Endometrium (tissue), 2 donors: ENCODE results near the gene KLHDC8A.
"Not testable (repeated sequence)": the region's sequence is repeated elsewhere in the genome, so short reads cannot be mapped to it uniquely, and the experiment has no call there.

ENCODE experiments used
- FAIRE-seq: peaks from 2 replicates; lab custom pipeline; 2012; peaks lifted over from hg19 to GRCh38; lab: Jason Lieb, UNC
- donor health status: control.
- donor health status: control.

The KLHDC8A gene, protein sequence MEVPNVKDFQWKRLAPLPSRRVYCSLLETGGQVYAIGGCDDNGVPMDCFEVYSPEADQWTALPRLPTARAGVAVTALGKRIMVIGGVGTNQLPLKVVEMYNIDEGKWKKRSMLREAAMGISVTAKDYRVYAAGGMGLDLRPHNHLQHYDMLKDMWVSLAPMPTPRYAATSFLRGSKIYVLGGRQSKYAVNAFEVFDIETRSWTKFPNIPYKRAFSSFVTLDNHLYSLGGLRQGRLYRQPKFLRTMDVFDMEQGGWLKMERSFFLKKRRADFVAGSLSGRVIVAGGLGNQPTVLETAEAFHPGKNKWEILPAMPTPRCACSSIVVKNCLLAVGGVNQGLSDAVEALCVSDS

DNA sequence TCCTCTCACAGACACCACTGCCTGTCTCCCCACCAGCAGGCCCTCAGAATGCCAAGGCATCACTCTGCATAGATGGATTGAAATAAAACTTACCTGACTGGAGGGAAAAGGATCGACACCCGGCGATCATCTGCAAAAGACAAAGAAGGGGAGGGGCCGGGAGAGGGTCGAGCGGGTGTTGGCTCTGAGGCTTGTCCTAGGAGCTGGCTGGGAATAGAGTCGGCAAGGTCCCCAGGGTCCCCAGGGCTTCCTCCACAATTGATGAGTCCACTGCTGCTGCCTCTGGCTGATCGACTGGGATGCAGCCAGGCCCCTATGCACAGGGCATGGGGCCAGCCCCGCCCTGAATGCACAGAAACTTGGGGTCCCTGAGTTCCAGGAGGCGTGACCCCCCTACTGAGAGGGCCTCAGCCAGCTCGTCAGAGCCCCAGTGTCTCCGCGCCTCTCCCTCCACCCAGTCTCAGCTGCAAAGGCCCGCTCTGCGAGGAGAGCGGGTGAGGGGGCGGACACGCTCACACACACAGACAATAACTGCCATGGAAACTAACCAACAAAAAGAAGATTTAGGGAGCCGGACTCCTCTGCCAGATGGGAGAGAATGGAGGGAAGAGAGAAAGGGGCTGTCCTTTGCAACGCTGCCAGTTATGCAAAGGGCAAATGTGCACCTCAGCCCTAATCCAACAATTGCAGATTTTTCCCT, at the start of gene KLHDC8A:
Gene KLHDC8A, minus strand, starts transcription at position 483 of the 700 bp plus-strand sequence. CDS start 13,318 bp downstream, outside the sequence.
- peak; percentile 12 for FAIRE-seq

DNA sequence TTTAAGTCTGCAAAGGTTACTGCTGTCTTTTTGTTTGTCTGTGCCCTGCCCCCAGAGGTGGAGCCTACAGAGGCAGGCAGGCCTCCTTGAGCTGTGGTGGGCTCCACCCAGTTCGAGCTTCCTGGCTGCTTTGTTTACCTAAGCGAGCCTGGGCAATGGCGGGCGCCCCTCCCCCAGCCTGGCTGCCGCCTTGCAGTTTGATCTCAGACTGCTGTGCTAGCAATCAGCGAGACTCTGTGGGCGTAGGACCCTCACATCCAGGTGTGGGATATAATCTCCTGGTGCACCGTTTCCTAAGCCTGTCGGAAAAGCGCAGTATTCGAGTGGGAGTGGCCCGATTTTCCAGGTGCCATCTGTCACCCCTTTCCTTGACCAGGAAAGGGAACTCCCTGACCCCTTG, 49.5 kb upstream of the KLHDC8A start:
- FAIRE-seq: not testable (repeated sequence)

- not testable (repeated sequence) for FAIRE-seq
Observed at GRCh38 chr1:205404484-205404883, 47.8 kb upstream of the KLHDC8A start.

GRCh38 chr1:205398586-205398985, 41.9 kb upstream of the KLHDC8A start:
- no peak for FAIRE-seq

DNA sequence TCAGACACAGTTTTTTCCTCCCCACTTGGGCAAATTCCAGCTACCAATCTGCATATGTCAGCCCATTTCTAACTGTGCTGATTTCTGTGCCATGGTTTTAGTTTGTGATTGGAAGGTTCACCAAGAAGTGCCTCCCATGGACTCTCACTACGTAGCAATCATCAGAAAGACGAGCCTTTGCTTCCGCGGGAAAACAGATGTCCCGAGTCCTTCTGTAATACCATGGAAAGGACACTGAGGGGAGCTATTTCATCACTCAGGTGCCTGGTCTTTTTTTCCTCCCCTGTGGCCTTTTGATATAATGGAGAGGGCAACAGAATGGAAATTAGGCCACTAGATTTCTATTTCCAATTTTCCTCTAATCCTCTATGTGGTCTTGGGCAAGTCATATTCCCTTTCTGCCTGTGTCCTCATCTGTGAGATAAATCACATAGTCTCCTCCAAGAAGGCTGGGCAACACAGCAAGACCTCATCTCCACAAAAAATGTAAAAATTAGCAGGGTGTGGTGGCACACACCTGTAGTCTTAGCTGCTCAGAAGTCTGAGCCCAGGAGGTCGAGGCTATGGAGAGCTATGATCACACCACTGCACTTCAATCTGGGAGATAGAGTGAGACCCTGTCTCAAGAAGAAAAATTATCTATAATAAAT, 40.4 kb upstream of the KLHDC8A start:
- FAIRE-seq: no peak

- FAIRE-seq: no peak
Observed at GRCh38 chr1:205395616-205396015, 38.9 kb upstream of the KLHDC8A start.

DNA sequence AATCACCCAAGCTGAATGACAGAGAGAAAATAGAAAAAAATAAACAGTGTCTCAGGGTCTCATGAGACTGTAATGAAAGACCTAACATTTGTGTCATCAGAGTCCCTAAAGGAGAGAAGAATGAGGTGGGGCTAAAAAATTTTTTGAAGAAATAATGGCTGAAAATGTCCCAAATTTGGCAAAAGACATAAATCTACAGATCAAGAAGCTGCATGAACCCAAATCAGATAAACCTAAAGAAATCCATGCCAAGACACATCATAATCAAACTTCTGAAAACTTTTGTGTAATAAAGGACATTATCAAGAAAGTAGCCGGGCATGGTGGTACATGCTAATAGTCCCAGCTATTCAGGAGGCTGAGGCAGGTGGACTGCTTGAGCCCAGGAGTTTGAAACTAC, 35.9 kb upstream of the KLHDC8A start:
- FAIRE-seq: no peak

DNA sequence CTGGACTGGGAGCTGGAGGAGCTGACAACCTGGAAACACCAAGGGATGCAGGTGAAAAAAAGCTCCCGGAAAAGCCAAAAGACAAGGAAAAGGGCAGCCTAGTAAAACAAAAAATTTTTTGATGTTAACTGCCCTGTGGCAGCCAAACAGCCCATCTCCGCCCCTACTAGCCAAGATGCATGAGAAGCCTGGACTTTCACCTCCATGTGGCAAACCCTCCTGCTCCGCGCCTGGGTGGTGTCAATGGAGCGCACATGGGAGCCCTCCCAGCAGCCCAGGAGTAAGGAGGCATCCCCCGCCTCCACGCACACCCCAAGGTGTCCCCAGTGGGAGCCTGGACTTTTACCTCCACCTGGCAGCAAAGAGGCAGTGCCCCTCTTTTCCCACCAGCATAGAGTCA, 34.7 kb upstream of the KLHDC8A start:
- no peak for FAIRE-seq

DNA sequence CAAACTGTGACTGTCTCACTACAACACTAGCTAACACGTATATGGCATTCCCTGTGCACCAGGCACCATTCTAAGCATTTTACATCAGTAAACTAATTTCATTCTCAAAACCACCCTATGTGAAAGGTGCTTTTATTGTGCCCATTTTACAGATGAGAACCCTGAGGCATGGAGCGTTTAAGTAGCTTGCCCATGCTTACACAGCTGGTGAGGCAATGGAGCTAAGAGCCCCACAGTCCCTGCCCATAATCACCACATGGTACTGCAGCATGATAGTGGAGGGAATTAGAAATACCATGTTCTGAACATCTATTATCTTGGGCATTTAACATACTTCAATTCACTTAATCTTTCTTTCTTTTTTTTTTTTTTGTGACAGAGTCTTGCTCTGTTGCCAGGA, 31.1 kb upstream of the KLHDC8A start:
- FAIRE-seq: no peak

DNA sequence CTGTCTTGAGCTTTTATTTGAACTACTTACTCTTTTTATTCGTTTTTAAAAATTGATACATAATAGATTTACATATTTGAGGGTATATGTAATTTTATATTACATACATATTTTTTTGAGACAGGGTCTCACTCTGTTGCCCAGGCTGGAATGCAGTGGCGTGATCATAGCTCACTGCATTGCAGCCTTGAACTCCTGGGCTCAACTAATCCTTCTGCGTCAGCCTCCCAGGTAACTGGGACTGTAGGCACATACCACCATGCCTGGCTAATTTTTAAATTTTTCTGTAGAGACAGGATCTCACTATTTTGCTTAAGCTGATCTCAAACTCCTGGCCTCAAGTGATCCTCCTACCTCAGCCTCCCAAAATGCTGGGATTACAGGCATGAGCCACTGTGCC, 26.3 kb upstream of the KLHDC8A start:
- FAIRE-seq: not testable (repeated sequence)

DNA sequence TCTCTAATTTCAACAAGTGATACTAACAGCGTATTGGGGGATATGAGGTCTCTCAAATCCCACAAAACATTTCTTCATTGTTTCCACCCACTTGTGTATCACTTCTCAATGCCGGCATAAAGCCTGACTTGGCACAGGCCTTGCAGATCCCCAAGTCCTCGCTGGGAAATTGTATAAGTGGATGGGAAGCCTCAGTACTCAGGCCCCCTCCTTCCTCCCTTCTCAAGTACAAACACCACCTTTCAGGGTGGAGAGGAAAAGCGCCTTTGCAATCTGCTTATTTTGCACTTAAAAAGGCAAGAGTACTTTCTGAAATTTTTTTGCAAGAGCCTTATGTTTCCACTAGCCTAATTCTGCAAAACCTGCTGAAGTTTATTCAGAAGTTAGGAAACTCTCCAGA, 25.8 kb upstream of the KLHDC8A start:
- FAIRE-seq: no peak

- no peak for FAIRE-seq
Observed at GRCh38 chr1:205381305-205381704, 24.6 kb upstream of the KLHDC8A start.

DNA sequence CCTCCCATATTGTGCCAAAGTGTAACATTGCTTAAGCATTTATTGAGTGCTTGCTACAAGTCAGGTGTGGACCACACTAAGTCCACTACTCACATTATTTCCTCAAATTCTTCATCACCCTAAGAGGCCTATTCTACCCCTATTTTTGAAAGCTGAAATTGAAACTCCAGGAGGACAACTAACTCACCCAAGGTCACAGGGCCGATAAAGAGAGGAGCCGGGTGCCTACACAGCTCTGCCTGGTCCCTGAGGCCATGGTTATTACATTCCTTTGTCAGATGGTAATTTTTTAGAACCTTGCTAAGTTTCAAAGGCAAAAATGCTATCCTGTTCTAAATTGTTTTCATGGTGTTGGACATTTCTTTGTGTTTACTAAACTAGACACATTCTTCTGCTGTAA, 24.2 kb upstream of the KLHDC8A start:
- no peak for FAIRE-seq

- no peak for FAIRE-seq
Observed at GRCh38 chr1:205379056-205379455, 22.3 kb upstream of the KLHDC8A start.

DNA sequence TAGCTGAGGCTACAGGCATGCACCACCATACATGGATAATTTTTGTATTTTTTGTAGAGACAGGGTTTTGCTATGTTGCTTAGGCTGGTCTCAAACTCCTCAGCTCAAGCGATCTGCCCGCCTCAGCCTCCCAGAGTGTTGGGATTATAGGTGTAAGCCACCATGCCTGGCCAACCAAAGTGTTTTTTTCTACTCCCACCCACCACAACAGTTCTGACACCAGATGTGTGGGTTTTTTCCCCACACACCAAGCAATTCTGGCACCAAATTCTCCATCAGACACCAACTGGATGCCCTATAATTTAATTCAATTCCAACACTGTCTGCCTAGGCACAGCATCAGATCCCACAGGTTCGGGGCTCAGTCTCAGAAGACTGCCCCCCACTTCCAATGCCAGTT, 20.6 kb upstream of the KLHDC8A start:
- no peak for FAIRE-seq

GRCh38 chr1:205376739-205377138, 20.0 kb upstream of the KLHDC8A start:
- no peak for FAIRE-seq

DNA sequence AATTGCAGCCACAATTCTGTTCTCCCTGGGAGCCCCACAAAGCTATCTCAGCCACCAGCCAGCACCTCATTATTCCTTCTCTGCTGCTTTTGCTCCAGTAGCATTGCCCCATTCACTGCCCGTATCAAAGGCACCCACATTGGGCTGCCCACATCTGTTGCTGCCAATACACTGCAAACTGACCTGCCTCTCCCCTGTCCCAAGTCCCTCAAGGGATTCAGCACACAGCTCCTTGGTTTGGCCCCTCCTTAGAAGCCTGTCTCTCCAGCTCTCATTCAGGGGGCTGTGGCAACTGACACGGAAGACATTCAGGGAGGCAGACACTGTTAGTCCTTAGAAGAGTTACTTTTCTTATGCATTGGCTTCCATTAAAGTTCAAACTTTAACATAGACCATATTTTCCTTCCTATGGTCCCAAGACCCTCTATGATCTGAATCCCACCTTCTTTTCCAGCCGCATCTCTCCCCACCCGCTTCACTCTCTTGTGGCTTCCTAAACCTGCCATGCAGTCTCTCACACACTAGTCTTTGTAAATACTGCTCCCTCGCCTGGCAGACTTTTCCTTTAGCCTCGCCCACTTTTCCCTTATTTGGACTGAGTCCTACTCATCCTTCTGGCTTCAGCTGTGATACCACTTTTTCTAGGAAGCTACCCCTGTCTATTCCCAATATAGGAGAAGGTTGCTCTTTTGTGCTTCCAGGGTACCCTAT, 19.3 kb upstream of the KLHDC8A start:
- FAIRE-seq: no peak

- FAIRE-seq: no peak
Observed at GRCh38 chr1:205374210-205375078, 17.7 kb upstream of the KLHDC8A start.

DNA sequence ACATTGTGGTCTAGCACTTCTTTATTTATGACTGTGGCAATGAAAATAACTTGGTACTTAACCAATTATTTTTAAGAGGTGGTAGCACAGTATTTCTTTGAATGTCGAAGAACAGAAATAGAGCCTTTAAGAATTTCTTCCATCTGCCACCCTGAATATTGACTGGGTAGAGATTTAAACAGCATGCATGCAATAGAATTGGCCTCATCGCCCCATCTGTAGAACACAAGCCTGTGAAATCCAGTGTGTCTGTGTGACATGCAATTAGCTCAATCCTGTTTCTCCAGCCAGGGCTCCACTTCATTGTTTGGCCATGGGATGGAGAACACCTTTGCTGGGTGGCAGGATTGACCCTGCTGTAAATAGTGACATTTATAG, 17.1 kb upstream of the KLHDC8A start:
- no peak for FAIRE-seq

DNA sequence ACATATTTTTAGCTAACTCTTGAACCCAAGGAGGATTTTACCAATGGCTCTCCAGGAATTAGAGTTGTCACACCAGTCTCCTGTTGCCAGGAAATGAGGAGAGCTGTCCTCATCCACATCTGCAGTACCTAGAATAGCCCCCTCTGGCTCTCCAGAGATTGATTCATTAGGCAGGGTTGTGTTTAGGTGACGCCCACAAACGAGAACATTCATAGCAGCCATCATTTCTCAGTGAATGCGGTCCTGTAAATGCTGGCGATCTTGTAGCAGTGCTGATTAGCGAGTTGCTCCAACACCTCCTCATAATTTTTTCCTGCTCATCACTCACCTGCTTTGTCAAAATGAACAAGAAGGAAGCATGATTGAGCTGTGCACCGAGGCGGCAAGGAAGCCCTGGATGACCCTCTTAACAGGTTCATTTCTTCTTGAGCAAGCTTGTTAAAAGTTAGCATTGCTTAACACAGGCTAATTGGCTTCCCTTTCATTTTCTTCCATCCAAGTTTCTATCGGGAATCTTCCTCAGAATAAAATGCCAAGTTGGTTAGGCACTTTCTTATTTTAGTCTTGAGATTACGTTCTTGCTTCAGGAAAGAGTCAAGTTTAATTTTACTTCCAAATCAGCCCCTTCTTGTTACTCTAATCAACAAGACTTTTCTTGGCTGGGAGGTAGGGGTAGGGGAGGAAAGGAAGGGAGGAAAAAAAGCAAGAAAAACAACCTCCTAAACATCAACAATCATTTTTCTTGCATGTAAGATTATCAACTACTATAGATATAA, 16.5 kb upstream of the KLHDC8A start:
- no peak for FAIRE-seq
